Ovary (tissue), 9 donors: ENCODE results near the gene UPK3B. TPM values are rescaled to one million over a fixed set of nuclear protein-coding genes. Genes with fewer than 3 reads are reported as not detected.
"Not testable (repeated sequence)": the region's sequence is repeated elsewhere in the genome, so short reads cannot be mapped to it uniquely, and the experiment has no call there.

Experiments
- DNase-seq, 5 donors: peaks; one replicate each; pipeline ENCODE4 v3.0.0-alpha.2; 2019 to 2020
- H3K27ac ChIP-seq, 2 donors: fragments of 200-600 bp; one replicate each; pipeline versions ENCODE4 v1.5.1 to v1.8.0; 2019 to 2022
- H3K27me3 ChIP-seq: fragments of 200-600 bp; one replicate; pipeline ENCODE4 v1.8.0; 2022
- H3K36me3 ChIP-seq: fragments of 200-600 bp; sonication (generic); one replicate; pipeline ENCODE4 v1.5.1; 2019
- H3K4me1 ChIP-seq: one replicate; pipeline ENCODE4 v1.8.1; 2013; ENCODE audit warnings: mild to moderate bottlenecking, moderate library complexity; ENCODE audit not compliant: insufficient read depth
- H3K4me3 ChIP-seq: fragments of 200-600 bp; sonication (generic); one replicate; pipeline ENCODE4 v1.5.1; 2017
- H3K9me3 ChIP-seq, 2 donors: fragments of 200-600 bp in 1 of 2; sonication (generic) in 1 of 2; one replicate each; pipeline versions ENCODE4 v1.5.1 to v1.8.1; 2013 to 2019; ENCODE audit warnings: mild to moderate bottlenecking in 1 of 2, moderate library complexity in 1 of 2
- EP300 ChIP-seq: sonication (generic); formaldehyde crosslinking; IDR thresholded peaks from one replicate; pipeline ENCODE4 v1.6.1; 2017; ENCODE audit warnings: antibody characterized with exemption
- POLR2A ChIP-seq: fragments of 450-650 bp; IDR thresholded peaks from one replicate; pipeline ENCODE4 v1.6.1; 2017; ENCODE audit warnings: antibody characterized with exemption, mild to moderate bottlenecking, moderate library complexity
- WGBS, 3 donors: extraction: QIAGEN DNeasy Blood & Tissue Kit in 1 of 3; methylation state at CpG; one replicate each; pipeline versions ENCODE4 v1.1.5 to v1.1.7; 2013 to 2017; 5-methylcytosine and 5-hydroxymethylcytosine counted together
- intact Hi-C, 4 donors: fragments of 100-400 bp; cut with DNase I; formaldehyde crosslinking; loops; one replicate each; pipeline versions ENCODE4 v1.11.0 to v1.15.1; 2022 to 2023
- polyA plus RNA-seq, 2 donors: library from polyadenylated mRNA; stranded (reverse); fragments of 200-250 nt in 1 of 2; fragments of 350-450 nt in 1 of 2; fragmentation: Illumina TruSeq in 1 of 2; extraction: RNeasy Lipid Tissue Mini Kit (QIAGEN cat#74804) in 1 of 2; gene quantifications; one replicate each; pipeline ENCODE4 v1.2.3, GENCODE V29; 2013 to 2014
- total RNA-seq, 7 donors: library from RNA; depleted of rRNA in 2 of 7; stranded (reverse); fragments of >200 nt in 2 of 7; fragmentation: NEBNext Ultra II Directional in 3 of 7; extraction: Animal tissue kit (Norgen Biotek cat#: 25700) in 3 of 7; gene quantifications; one replicate each; pipeline versions ENCODE4 v1.1.0 to v1.2.4, GENCODE V29; 2016 to 2023
- TF ChIP-seq, protein P1 (sequence below), 3 donors: fragments of 450-650 bp in 2 of 3; fragments of 200-600 bp in 1 of 3; IDR thresholded peaks; one replicate each; pipeline versions ENCODE4 v1.5.1 to v1.8.0; 2016 to 2022; ENCODE audit warnings: antibody characterized with exemption in 3 of 3, mild to moderate bottlenecking in 1 of 3
- donor health status: DM: no; HTN: no; CAD: no; lungs with moderate emphysema.
- donor health status: DM: no; HTN: no; CAD: no.
- donor health status: Bipolar disorder and iron deficiency.
- donor health status: DM: yes; HTN: yes; CAD: no.
- donor health status: DM: no; HTN: no; CAD: no.
- donor health status: DM: yes; HTN: yes; CAD: no.

The UPK3B gene
- total and polyA plus RNA-seq, 9 donors: 0.78 to 607 (median 2.7) TPM

DNA sequence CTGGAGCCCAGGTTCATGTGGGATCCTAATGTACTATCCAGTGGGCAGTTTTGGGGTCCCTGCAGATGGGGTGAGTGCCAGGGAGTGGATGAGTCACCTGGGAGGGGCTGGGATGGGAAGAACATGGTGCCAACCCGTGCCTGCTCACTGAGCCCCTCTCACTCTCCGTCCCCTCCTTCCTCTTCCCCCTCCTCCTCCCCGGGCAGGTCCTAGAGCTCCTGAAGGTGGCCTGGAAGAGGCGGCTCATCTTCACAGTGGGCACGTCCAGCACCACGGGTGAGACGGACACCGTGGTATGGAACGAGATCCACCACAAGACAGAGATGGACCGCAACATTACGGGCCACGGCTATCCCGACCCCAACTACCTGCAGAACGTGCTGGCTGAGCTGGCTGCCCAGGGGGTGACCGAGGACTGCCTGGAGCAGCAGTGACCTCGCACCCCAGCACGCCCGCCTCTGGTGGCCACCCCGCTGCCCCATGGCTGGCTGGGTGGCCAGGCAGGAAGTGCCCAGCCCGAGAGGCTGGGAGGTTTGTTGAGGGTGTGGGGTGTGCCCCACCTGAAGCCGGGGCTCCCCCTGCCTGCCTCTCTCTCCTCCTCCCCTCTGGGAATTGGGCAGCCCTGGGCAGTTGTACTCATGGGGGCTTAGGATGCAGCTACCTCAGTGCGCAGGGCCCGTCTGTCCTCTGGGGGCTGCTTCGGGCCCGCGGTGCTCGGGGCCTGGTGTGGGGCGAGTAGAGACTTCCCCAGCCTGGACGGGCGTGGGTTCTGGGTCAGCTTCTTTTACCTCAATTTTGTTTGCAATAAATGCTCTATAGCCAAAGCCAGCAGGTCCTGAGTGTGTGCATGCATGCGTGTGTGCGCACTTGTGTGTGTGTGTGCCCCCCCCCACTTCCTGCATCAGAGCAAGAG, 4.9 kb upstream of the UPK3B start:
- TF ChIP-seq POLR2A (no peak), EP300 (no peak)
- TF ChIP-seq, protein P1, sequence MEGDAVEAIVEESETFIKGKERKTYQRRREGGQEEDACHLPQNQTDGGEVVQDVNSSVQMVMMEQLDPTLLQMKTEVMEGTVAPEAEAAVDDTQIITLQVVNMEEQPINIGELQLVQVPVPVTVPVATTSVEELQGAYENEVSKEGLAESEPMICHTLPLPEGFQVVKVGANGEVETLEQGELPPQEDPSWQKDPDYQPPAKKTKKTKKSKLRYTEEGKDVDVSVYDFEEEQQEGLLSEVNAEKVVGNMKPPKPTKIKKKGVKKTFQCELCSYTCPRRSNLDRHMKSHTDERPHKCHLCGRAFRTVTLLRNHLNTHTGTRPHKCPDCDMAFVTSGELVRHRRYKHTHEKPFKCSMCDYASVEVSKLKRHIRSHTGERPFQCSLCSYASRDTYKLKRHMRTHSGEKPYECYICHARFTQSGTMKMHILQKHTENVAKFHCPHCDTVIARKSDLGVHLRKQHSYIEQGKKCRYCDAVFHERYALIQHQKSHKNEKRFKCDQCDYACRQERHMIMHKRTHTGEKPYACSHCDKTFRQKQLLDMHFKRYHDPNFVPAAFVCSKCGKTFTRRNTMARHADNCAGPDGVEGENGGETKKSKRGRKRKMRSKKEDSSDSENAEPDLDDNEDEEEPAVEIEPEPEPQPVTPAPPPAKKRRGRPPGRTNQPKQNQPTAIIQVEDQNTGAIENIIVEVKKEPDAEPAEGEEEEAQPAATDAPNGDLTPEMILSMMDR (IDR thresholded peaks at IDR 0.05): no peak
- Histone ChIP-seq H3K27me3 (no peaks in the 10 kb centered on the region), H3K4me1 (no peaks in the 10 kb centered on the region), H3K9me3 (no peaks in the 10 kb centered on the region), H3K4me3 (no peak overlapping the region), H3K27ac (no peak overlapping the region), H3K36me3 (no peaks in the 10 kb centered on the region)
- no peak for DNase-seq
- intact Hi-C loops: no loop called here
- WGBS, 3 donors: 89 to 92% (median 91%) methylated on average over 24 to 32 of the region's 32 CpGs

DNA sequence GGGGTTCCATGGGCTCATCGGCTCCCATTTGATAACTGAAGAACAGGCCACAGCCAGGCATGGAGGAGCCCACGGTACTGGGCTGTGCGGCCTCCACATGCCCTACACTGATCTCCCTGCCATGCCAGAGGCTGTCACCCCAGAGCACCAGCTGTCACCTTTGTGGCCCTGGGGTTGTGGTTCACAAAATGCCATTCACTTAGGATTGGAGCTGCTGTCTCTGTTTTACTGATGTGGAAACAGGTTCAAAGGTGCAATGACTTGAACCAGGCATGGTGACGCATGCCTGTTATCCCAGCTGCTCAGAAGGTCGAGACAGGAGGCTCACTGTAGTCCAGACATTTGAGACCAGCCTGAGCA, 4.3 kb upstream of the UPK3B start:
- Histone ChIP-seq H3K9me3 (no peaks in the 10 kb centered on the region), H3K36me3 (no peaks in the 10 kb centered on the region), H3K4me1 (no peaks in the 10 kb centered on the region), H3K4me3 (no peak overlapping the region), H3K27ac (no peak overlapping the region), H3K27me3 (no peaks in the 10 kb centered on the region)
- DNase-seq: no peak
- intact Hi-C loops: no loop called here
- WGBS, 3 donors: 76 to 91% (median 77%) methylated on average over 5 of the region's 5 CpGs
- TF ChIP-seq EP300 (no peak), POLR2A (no peak)
- TF ChIP-seq, protein P1 (IDR thresholded peaks at IDR 0.05): no peak

DNA sequence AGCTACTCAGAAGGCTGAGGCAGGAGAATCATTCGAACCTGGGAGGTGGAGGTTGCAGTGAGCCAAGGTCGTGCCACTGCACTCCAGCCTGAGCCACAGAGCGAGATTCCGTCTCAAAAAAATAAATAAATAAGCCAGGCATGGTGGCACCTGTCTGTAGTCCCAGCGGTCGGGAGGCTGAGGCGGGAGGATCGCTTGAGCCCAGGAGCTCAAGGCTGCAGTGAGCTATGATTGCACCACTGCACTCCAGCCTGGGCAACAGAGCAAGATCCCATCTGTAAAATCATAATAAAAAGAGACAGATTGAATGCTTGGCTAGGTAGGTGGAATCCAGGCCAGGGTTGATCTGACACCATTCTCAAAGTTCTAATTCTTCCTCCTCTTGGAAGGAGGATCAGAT, 3.7 kb upstream of the UPK3B start:
- H3K4me3 ChIP-seq, H3K27ac ChIP-seq, DNase-seq, H3K27me3 ChIP-seq, H3K36me3 ChIP-seq, H3K9me3 ChIP-seq, H3K4me1 ChIP-seq, intact Hi-C loops: not testable (repeated sequence)
- 91 to 94% (median 94%) methylated on average over 8 of the region's 8 CpGs for WGBS, 3 donors

DNA sequence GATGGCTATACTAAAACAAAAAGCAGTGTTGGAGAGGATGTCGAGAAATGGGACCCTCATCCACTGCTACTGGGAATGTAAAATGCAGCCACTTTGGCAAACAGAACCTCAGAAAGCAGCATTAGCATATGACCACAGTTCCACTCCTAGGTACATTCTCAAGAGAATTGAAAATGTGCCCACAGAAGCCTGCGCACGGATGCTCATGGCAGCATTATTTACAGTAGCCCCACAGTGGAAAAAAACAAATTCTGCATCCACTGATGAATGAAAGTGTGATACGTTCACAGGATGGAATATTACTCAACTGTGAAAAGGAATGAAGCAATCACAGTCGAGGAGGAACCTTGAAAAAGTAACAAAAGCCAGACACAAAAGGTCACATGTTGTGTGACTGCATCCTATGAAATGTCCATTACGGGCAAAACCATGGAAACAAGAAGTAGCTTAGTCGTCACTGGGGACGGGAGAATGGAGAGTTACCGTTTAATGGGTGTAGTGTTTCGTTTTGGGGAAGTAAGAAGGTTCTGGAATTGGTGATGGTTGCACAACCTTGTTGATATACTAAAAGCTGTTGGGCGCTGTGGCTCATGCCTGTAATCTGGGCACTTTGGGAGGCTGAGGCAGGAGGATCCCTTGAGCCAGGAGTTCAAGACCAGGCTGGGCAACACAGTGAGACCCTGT, 2.5 kb upstream of the UPK3B start:
- WGBS, 3 donors: 86 to 89% (median 88%) methylated on average over 11 of the region's 11 CpGs
- Histone ChIP-seq H3K27ac (no peak overlapping the region), H3K36me3 (no peaks in the 10 kb centered on the region), H3K9me3 (no peaks in the 10 kb centered on the region), H3K4me1 (peaks cover under 1% of the 10 kb centered on the region), H3K4me3 (no peak overlapping the region), H3K27me3 (no peaks in the 10 kb centered on the region)
- intact Hi-C loops: no loop called here
- no peak for TF ChIP-seq EP300
- TF ChIP-seq POLR2A: no peak
- TF ChIP-seq, protein P1 (IDR thresholded peaks at IDR 0.05): no peak
- DNase-seq: no peak

DNA sequence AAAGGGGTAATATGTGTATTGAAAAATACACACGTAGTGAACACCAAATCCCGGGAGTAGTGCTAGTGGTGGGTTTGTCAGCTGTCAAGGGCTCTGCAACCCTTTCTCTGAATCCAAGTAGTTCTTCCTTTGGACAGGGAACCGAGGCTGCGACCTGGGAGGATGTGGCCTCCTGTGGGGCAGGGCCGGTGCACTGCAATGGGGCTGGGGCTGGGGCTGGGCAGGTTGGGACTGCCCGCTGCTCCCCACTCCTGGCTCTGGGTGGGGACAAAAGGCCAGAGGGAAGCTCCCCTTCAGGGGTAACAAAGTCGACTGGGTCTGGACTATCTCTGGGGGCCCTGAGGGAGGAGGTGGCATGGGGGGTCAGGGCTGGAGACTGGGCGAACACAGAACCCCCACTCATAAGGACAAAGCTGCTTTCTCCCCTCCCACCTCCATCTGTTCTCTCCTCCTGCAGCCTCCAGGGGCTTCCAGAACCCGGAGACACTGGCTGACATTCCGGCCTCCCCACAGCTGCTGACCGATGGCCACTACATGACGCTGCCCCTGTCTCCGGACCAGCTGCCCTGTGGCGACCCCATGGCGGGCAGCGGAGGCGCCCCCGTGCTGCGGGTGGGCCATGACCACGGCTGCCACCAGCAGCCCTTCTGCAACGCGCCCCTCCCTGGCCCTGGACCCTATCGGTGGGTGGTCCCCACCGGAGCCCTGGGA, 1.0 kb downstream of the UPK3B start:
- H3K9me3 ChIP-seq, H3K27me3 ChIP-seq, H3K27ac ChIP-seq, DNase-seq, H3K36me3 ChIP-seq, H3K4me1 ChIP-seq, H3K4me3 ChIP-seq, intact Hi-C loops: not testable (repeated sequence)
- 54 to 75% (median 57%) methylated on average over 13 to 22 of the region's 24 CpGs for WGBS, 3 donors

DNA sequence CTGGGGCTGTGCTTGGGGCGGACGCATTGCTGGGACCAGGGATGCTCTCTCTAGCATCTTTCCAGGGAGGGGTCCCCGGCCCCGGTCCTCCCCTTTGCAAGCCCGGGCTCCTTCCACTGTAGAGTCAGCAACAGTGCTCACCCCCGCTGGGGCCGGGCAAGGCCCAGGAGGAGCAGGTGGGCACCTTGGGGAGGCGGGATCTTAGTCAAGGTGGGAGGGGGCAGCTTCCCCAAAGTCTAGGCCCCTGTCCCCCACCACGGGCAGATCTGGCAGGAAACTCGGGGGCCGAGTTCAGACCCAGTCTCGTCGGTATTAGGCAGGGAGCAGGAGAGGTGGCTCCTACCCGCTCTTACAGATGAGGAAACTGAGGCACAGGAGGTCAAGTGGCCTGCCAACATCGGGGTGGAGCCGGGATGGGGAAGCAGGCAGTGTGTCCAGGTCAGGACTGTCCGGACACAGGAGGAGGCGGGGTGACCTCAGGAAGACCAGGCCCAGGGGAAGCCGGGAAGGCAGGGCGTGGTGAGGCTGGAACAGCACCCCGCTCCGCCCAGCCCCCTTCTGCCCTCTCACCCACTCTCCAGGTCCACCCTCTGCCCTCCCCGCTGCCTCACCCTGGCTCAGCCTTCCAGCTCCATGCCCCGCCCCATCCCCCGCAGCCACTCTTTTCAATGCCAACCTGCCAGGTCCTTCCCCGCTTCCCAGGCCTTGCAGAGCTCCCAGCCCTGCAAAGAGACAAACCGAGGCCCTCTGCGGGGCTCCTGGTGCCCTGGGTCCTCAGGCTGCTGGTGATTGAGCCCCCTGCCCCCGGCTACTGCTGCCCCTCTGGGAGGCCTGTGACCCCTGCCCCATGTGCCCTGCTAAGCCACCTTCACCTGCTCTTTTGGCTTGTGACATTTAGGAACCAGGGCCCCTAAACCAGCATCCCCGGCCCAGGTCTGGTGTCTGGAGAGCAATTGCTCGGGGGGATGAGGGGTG, 1.8 kb downstream of the UPK3B start:
- H3K27ac ChIP-seq, H3K4me3 ChIP-seq, H3K27me3 ChIP-seq, H3K36me3 ChIP-seq, H3K9me3 ChIP-seq, DNase-seq, intact Hi-C loops, H3K4me1 ChIP-seq: not testable (repeated sequence)
- 67 to 100% (median 77%) methylated on average over 2 to 15 of the region's 31 CpGs for WGBS, 3 donors
